ENCODE results near the gene OCA2.
"Not testable (repeated sequence)": the region's sequence is repeated elsewhere in the genome, so short reads cannot be mapped to it uniquely, and the experiment has no call there.

Gene OCA2

DNA sequence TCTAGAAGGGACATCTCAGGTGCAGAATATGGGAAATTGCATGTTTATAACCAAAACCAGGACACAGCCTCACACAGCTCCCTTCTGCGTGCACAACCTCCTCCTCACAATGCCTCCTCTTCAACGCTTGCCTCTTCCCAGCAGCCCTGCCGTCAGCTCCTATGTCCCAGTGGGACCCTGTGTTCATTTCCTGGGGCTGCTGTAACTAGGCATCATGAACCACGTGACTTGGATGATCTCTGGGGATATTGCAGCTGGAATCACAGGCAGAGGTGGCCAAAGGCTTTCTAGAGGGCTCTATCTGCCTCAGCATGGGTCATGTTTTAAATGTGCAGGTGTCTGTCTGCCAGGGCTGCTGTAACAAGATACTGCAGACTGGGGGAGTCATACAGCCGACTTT, 375.3 kb downstream of the OCA2 start:
- TF ChIP-seq, protein P1, sequence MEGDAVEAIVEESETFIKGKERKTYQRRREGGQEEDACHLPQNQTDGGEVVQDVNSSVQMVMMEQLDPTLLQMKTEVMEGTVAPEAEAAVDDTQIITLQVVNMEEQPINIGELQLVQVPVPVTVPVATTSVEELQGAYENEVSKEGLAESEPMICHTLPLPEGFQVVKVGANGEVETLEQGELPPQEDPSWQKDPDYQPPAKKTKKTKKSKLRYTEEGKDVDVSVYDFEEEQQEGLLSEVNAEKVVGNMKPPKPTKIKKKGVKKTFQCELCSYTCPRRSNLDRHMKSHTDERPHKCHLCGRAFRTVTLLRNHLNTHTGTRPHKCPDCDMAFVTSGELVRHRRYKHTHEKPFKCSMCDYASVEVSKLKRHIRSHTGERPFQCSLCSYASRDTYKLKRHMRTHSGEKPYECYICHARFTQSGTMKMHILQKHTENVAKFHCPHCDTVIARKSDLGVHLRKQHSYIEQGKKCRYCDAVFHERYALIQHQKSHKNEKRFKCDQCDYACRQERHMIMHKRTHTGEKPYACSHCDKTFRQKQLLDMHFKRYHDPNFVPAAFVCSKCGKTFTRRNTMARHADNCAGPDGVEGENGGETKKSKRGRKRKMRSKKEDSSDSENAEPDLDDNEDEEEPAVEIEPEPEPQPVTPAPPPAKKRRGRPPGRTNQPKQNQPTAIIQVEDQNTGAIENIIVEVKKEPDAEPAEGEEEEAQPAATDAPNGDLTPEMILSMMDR (IDR thresholded peaks at IDR 0.05; ENCODE audit: extremely low read depth, missing control alignments) = no peak
- no peak for DNase-seq (ENCODE audit: low spot score)

DNA sequence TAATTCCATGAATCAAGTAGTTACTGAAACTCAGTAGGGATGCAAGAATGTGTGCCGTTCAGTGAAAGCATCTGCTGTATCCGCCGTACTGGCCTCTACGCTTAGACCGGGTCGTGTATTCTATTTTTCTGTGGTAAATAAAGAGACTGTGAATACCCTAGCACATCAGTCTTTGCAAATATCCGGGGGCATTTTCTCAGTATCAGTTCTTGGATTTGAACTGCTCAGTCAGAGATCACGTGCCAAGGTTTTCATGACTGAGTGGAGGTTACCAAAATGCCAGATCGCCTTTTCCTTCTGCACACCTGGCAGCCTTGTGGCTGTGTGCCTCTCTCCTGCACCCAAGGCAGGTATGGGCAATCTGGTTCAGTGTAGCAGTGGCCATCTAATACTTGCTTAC, 377.0 kb downstream of the OCA2 start:
- TF ChIP-seq, protein P1 (IDR thresholded peaks at IDR 0.05; ENCODE audit: extremely low read depth, missing control alignments) = no peak
- DNase-seq (ENCODE audit: low spot score) = no peak

GRCh38 chr15:27714675-27715074, 384.4 kb downstream of the OCA2 start:
- no peak for DNase-seq (ENCODE audit: low spot score)
- TF ChIP-seq, protein P1 (IDR thresholded peaks at IDR 0.05; ENCODE audit: extremely low read depth, missing control alignments) = no peak

GRCh38 chr15:27713850-27714249, 385.3 kb downstream of the OCA2 start:
- DNase-seq (ENCODE audit: low spot score) = not testable (repeated sequence)

DNA sequence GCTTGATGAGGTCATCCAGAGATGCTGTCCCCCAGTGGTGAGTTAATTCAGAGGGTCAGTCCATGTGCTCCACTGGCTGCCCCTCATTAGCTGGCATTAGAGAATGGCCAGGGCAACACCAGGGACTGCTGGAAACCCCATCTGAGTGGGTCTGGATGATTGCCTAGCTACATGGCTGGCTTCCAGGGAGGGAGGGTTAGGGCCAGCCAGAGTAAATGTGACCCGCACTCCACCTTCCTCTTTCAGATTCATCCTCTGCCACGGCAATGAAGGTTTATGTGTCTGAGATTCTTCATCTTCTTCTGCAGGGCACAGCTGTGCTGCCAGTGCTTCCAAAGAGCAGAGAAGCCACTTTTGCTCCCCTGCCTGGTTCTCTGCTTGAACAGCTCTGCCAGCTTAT, 391.9 kb downstream of the OCA2 start:
- no peak for DNase-seq (ENCODE audit: low spot score)
- TF ChIP-seq, protein P1 (IDR thresholded peaks at IDR 0.05; ENCODE audit: extremely low read depth, missing control alignments) = no peak

- TF ChIP-seq, protein P1 (IDR thresholded peaks at IDR 0.05; ENCODE audit: extremely low read depth, missing control alignments) = no peak
- no peak for DNase-seq (ENCODE audit: low spot score)
These were observed 392.8 kb downstream of the OCA2 start for GRCh38 chr15:27706300-27706699.

DNA sequence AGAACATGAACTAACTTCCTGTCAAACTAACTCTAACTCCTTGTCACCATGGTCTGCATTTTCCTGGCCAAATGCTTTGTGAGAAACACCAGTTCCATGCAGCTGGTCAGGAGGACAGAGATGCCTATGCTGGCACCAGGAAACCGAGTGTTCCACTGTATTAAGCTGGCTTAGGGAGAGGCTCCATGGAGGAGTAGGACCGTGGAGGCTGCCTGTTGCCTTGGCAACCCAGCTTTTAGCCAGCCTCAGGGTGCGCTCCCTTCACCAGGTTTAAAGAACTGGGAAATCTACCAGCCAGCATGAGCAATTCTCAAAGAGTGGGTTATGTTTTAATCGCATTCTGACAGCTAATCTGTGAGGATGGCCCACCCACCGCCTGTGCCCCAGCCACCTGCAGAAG, 394.1 kb downstream of the OCA2 start:
- DNase-seq (ENCODE audit: low spot score) = no peak
- TF ChIP-seq, protein P1 (IDR thresholded peaks at IDR 0.05; ENCODE audit: extremely low read depth, missing control alignments) = no peak

Data from GM20000 (cell line).